ENCODE results near the gene INVS. TPM values are rescaled to one million over a fixed set of nuclear protein-coding genes. Genes with fewer than 3 reads are reported as not detected.

The INVS gene
- total and polyA plus RNA-seq, 2 of the 4 experiments (the other 2 are of a cell fraction): 9.2 to 33.5 TPM

GRCh38 chr9:100186356-100186755 lies 87.3 kb downstream of the INVS start:
- in situ Hi-C loops (cut with MboI; ENCODE audit: low sequenced_read_pairs) (no loop called here), dilution Hi-C loops (cut with HindIII; ENCODE audit: low sequenced_read_pairs, unreplicated experiment) (no loop called here), intact Hi-C loops (cut with micrococcal nuclease) (no loop called here)
- H3K9me3 ChIP-seq (ENCODE audit: control insufficient read depth, insufficient read depth, low read length): peaks cover 8% of the 10 kb centered on the region
- no peaks in the 10 kb centered on the region; a peak in 1 of 4 replicates for H3K79me1 ChIP-seq (ENCODE audit: low read depth in 1 of 2, low read length in 2 of 2)
- TF ChIP-seq CEBPB (IDR thresholded peaks at IDR 0.05; ENCODE audit: low read depth, low read length) (no peak), POLR2A (IDR thresholded peaks at IDR 0.05; ENCODE audit: low read depth, low read length) (no peak), RCOR1 (IDR thresholded peaks at IDR 0.05; ENCODE audit: insufficient replicate concordance, low read length) (no peak), CTCF (conservative IDR thresholded peaks at IDR 0.05; ENCODE audit: low read depth, low read length) (no peak), MXI1 (IDR thresholded peaks at IDR 0.05; ENCODE audit: borderline replicate concordance, low read depth, low read length) (no peak), MAFK (IDR thresholded peaks at IDR 0.05; ENCODE audit: low read depth, low read length) (no peak), RAD21 (IDR thresholded peaks at IDR 0.05; ENCODE audit: low read length) (no peak), MAZ (IDR thresholded peaks at IDR 0.05; ENCODE audit: borderline replicate concordance, low read depth, low read length) (no peak), USF2 (IDR thresholded peaks at IDR 0.05; ENCODE audit: low read depth, low read length) (no peak), ELK1 (IDR thresholded peaks at IDR 0.05; ENCODE audit: borderline replicate concordance, low read depth, low read length) (no peak), CHD1 (IDR thresholded peaks at IDR 0.05; ENCODE audit: low read depth, low read length) (no peak), RFX5 (IDR thresholded peaks at IDR 0.05; ENCODE audit: low read depth, low read length) (no peak), SMC3 (IDR thresholded peaks at IDR 0.05; ENCODE audit: low read depth, low read length) (no peak), NFE2L2 (IDR thresholded peaks at IDR 0.05; ENCODE audit: low read depth, low read length) (no peak), FOS (IDR thresholded peaks at IDR 0.05; ENCODE audit: low read depth, low read length) (no peak), BHLHE40 (IDR thresholded peaks at IDR 0.05; ENCODE audit: low read depth, low read length) (no peak)
- no peaks in the 10 kb centered on the region for H3K36me3 ChIP-seq (ENCODE audit: control insufficient read depth, insufficient read depth, low read length)
- H3K4ac ChIP-seq (ENCODE audit: low read depth, low read length): no peak overlapping the region
- WGBS, 2 experiments (ENCODE audit: extremely low coverage in 2 of 2, insufficient read length in 1 of 2): no CpG with 5 or more reads among the region's 1 CpG
- H2BK5ac ChIP-seq (ENCODE audit: low read depth, low read length, poor library complexity, severe bottlenecking): no peak overlapping the region
- H2AFZ ChIP-seq (replicated peaks; ENCODE audit: low read length, poor library complexity): no peak overlapping the region
- no peak overlapping the region for H3K18ac ChIP-seq (ENCODE audit: low read depth, low read length)
- no peak overlapping the region for H4K5ac ChIP-seq (ENCODE audit: low read depth, low read length)
- no peak overlapping the region for H3K9ac ChIP-seq (ENCODE audit: low read depth, low read length)
- no peaks in the 10 kb centered on the region for H3K27me3 ChIP-seq (ENCODE audit: control insufficient read depth, insufficient read depth, low read length)
- H4K8ac ChIP-seq (ENCODE audit: low read depth in 2 of 2, low read length in 2 of 2): no peak overlapping the region
- no peaks in the 10 kb centered on the region for H3K9me1 ChIP-seq (ENCODE audit: insufficient read depth, low read length)
- H2BK120ac ChIP-seq (ENCODE audit: low read depth, low read length): no peak overlapping the region
- ATAC-seq (ENCODE audit: low read depth): no peak
- no peak overlapping the region for H3K27ac ChIP-seq (ENCODE audit: insufficient read depth, low read length)
- H4K20me1 ChIP-seq (ENCODE audit: insufficient read depth, low read length): no peaks in the 10 kb centered on the region
- DNase-seq: no peak
- no peak overlapping the region for H2AK5ac ChIP-seq (ENCODE audit: low read depth, low read length)
- H4K91ac ChIP-seq (ENCODE audit: insufficient read depth, low read depth, low read length): no peak overlapping the region
- H2AK9ac ChIP-seq (replicated peaks; ENCODE audit: low read depth, low read length, poor library complexity): no peak overlapping the region
- no peak overlapping the region for H3K4me3 ChIP-seq (ENCODE audit: insufficient read depth, low read depth, low read length)
- no TSS peak for BruUV-seq (replicated peaks)
- ChIA-PET POLR2A (ENCODE audit: unreplicated experiment) (no interaction called here), CTCF (interaction anchor here (0.9 kb wide), 1 partner anchor 10 kb away, joined by 3 read pairs; no protein-coding TSS in a partner anchor)
- no peak overlapping the region for H3K23ac ChIP-seq (ENCODE audit: low read depth, low read length)
- no peak overlapping the region for H3K14ac ChIP-seq (replicated peaks; ENCODE audit: low read depth, low read length)
- H3K4me1 ChIP-seq (ENCODE audit: control insufficient read depth, insufficient read depth, low read length): no peaks in the 10 kb centered on the region
- no peak overlapping the region for H3K56ac ChIP-seq (ENCODE audit: extremely low read depth, insufficient read depth, low read length)
- H2BK20ac ChIP-seq (ENCODE audit: low read depth, low read length): no peak overlapping the region
- no peak overlapping the region for H3K4me2 ChIP-seq (ENCODE audit: low read depth, low read length)
- no peak overlapping the region for H2BK15ac ChIP-seq (ENCODE audit: low read depth, low read length)
